PFSK-1 (cell line): Measurements from ENCODE around the gene MTUS2.

Experiments used
- FOXP2 ChIP-seq: optimal IDR thresholded peaks from 2 replicates; pipeline ENCODE3; 2011; ENCODE audit warnings: borderline replicate concordance, control low read depth, inconsistent platforms; ENCODE audit not compliant: insufficient read depth; ENCODE audit errors: extremely low read length, extremely low read depth
- POLR2AphosphoS5 ChIP-seq: IDR thresholded peaks from 2 replicates; pipeline ENCODE4 v1.6.1; 2012; ENCODE audit warnings: low read depth, mild to moderate bottlenecking, control low read depth, low read length, moderate library complexity
- SIN3A ChIP-seq: IDR thresholded peaks from 2 replicates; pipeline ENCODE4 v1.6.1; 2012; ENCODE audit warnings: mild to moderate bottlenecking, low read length, moderate library complexity, borderline replicate concordance; ENCODE audit not compliant: insufficient read depth
- TAF1 ChIP-seq: IDR thresholded peaks from 2 replicates; pipeline ENCODE4 v1.6.1; 2012; ENCODE audit warnings: low read length, control low read depth, borderline replicate concordance; ENCODE audit not compliant: insufficient read depth
- TF ChIP-seq, protein P1 (sequence below), 2 experiments: IDR thresholded peaks; 2 replicates each; pipeline versions ENCODE4 v1.6.1 to v1.8.0; 2011 to 2012; ENCODE audit warnings: low read depth in 2 of 2, low read length in 2 of 2, control low read depth in 1 of 2, inconsistent platforms in 1 of 2, mild to moderate bottlenecking in 1 of 2, moderate library complexity in 1 of 2; ENCODE audit not compliant: insufficient read depth in 1 of 2

The MTUS2 gene

DNA sequence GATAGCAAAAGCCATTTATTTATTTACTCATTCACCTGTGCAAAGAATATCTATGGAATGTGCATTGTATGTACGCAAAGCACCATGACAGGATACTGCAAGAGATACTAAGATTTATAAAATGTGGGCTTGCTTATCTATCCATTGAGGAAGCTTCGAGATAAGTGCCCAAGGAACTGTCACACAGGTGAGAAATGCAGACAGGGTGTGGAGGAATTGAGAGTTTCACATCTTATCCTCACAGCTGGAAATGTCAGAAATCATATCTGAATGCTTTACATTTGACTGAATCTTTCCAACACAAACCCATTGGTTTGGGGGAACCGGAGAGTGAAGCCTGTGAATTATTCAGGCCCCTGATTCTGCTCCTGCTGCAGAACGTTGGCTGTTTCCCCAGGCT lies 662.4 kb downstream of the MTUS2 start:
- no peak for TF ChIP-seq FOXP2
- TF ChIP-seq SIN3A = no peak
- TF ChIP-seq, protein P1, sequence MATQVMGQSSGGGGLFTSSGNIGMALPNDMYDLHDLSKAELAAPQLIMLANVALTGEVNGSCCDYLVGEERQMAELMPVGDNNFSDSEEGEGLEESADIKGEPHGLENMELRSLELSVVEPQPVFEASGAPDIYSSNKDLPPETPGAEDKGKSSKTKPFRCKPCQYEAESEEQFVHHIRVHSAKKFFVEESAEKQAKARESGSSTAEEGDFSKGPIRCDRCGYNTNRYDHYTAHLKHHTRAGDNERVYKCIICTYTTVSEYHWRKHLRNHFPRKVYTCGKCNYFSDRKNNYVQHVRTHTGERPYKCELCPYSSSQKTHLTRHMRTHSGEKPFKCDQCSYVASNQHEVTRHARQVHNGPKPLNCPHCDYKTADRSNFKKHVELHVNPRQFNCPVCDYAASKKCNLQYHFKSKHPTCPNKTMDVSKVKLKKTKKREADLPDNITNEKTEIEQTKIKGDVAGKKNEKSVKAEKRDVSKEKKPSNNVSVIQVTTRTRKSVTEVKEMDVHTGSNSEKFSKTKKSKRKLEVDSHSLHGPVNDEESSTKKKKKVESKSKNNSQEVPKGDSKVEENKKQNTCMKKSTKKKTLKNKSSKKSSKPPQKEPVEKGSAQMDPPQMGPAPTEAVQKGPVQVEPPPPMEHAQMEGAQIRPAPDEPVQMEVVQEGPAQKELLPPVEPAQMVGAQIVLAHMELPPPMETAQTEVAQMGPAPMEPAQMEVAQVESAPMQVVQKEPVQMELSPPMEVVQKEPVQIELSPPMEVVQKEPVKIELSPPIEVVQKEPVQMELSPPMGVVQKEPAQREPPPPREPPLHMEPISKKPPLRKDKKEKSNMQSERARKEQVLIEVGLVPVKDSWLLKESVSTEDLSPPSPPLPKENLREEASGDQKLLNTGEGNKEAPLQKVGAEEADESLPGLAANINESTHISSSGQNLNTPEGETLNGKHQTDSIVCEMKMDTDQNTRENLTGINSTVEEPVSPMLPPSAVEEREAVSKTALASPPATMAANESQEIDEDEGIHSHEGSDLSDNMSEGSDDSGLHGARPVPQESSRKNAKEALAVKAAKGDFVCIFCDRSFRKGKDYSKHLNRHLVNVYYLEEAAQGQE (IDR thresholded peaks at IDR 0.05; ENCODE audit: insufficient read depth in 1 of 2, low read depth in 2 of 2, low read length in 2 of 2) = no peak
- TF ChIP-seq POLR2AphosphoS5 = no peak
- TF ChIP-seq TAF1 = no peak

DNA sequence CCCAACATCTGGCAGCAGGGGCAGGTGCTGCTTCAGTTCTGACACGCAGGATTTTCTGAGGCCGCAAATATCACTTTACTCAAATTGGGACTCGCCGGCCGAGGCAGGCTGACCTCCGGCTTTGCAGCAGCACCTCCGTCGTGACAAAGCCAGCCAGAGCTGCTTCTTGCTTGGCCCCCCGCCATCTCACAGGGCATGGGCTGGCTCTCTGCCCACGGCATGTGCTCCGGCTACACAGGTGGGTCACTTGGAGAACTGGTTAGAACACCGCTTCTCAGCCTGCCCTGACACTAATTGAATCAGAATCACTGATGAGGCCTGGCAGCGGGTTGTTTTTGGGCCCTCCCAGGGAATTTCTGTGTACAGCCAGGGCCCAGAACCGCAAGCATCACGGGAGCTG lies 663.1 kb downstream of the MTUS2 start:
- TF ChIP-seq, protein P1 (IDR thresholded peaks at IDR 0.05; ENCODE audit: insufficient read depth in 1 of 2, low read depth in 2 of 2, low read length in 2 of 2) = no peak
- TF ChIP-seq SIN3A = no peak
- TF ChIP-seq FOXP2 = no peak
- TF ChIP-seq POLR2AphosphoS5 = no peak
- TF ChIP-seq TAF1 = no peak

DNA sequence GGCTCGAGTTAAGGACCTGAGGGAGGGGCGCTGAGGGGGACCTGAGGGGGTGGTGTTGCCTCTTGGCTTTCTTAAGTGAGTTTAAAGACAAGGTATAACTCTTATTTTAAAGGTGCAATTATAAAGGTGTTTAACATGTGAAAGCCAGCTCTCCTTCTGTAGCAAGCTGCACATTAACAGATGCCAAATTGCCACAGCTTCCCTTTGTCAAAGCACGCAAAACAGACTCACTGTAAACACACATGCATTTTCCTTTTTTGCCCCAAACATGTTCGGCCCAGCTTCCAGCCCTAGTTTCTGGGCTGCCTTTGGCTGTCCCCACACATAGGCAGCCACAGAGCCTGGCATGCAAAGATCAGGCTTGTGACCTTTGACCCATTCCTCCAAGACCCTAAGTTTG lies 663.5 kb downstream of the MTUS2 start:
- TF ChIP-seq SIN3A (no peak), POLR2AphosphoS5 (no peak), TAF1 (no peak), FOXP2 (no peak)
- TF ChIP-seq, protein P1 (IDR thresholded peaks at IDR 0.05; ENCODE audit: insufficient read depth in 1 of 2, low read depth in 2 of 2, low read length in 2 of 2) = no peak

DNA sequence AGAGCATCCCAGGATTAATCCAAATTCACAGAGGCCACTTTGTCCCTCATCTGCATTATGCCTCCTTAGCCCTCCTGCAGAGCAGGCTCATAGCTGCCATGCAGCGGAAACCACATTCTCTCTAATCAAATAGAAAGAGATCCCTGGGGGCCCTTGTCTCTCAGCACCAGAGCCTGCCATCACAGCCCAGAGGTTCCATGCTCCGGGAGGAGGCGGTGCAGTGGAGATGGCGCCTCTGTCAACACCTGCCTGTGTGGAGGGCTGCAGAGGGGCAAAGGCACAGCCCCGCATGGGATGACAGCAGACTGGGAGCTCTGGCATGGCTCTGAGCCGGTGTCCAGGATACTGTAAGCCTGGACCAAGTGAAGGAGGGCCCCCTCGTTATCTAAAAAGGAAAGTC lies 664.1 kb downstream of the MTUS2 start:
- no peak for TF ChIP-seq SIN3A
- no peak for TF ChIP-seq POLR2AphosphoS5
- no peak for TF ChIP-seq TAF1
- TF ChIP-seq, protein P1 (IDR thresholded peaks at IDR 0.05; ENCODE audit: insufficient read depth in 1 of 2, low read depth in 2 of 2, low read length in 2 of 2) = no peak
- no peak for TF ChIP-seq FOXP2

DNA sequence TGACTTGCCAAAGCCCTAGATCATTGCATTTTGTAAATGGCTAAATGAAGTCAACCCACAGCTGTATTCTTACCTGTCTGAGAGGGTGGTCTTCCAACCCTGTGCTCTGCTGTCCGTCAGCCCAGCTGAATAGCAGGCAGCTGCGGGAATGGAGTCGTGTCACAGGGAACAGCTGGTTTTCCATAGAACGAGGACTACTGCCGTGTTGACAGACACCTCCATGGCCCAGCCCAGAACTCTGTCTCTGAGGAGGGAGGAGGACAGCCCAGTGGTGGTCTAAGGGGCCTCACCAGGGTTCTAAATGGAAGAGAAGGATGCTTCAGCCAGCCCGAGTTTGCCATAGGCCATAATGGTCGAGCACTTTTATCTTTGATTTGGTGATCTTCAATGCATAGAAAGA lies 664.7 kb downstream of the MTUS2 start:
- no peak for TF ChIP-seq TAF1
- TF ChIP-seq, protein P1 (IDR thresholded peaks at IDR 0.05; ENCODE audit: insufficient read depth in 1 of 2, low read depth in 2 of 2, low read length in 2 of 2) = no peak
- no peak for TF ChIP-seq FOXP2
- TF ChIP-seq POLR2AphosphoS5 = no peak
